GM10266 (cell line): Measurements from ENCODE around the gene CRACDL.

Source experiments
- DNase-seq: peaks from one replicate; pipeline ENCODE4 v3.0.0; 2012; ENCODE audit errors: extremely low spot score
- CTCF ChIP-seq: IDR thresholded peaks from 2 replicates; pipeline ENCODE4 v1.5.1; 2012; ENCODE audit warnings: mild to moderate bottlenecking, low read depth; ENCODE audit not compliant: control insufficient read depth, insufficient read depth; ENCODE audit errors: missing control alignments

Gene CRACDL

GRCh38 chr2:98806236-98806697 is 129.8 kb downstream of the CRACDL start:
- no peak for DNase-seq

GRCh38 chr2:98805412-98806171 is 130.4 kb downstream of the CRACDL start:
- no peak for TF ChIP-seq CTCF
- DNase-seq = no peak

More at GRCh38 chr2:98806236-98806697, 129.8 kb downstream of the CRACDL start:
- TF ChIP-seq CTCF = no peak

- DNase-seq = no peak
- no peak for TF ChIP-seq CTCF
These were observed 131.3 kb downstream of the CRACDL start for GRCh38 chr2:98804736-98805135.

DNA sequence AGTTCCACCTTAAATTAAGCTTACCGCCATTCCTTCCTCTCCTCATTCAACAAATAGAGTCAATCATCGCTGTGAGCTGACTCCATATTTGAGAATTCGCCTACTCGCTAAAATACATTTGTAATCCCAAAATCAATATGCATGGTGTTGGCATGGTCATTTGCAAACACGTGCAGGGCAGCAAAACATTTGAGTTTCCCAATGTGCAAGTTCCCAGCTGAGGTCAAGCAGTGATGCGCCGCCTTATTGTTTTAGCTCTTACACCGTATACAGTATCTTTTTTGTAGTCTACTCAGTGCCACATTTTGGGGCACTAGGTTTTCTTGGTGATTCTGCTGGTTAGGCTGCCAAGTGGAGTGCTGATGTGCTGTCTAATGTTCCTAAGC is 131.8 kb downstream of the CRACDL start:
- no peak for DNase-seq
- TF ChIP-seq CTCF = no peak

- no peak for DNase-seq
- no peak for TF ChIP-seq CTCF
These were observed 132.4 kb downstream of the CRACDL start for GRCh38 chr2:98803405-98804264.

- TF ChIP-seq CTCF = no peak
- DNase-seq = no peak
These were observed 133.7 kb downstream of the CRACDL start for GRCh38 chr2:98802344-98802743.
